Liver (tissue), 9 donors: ENCODE data around the gene GMDS. TPM values are rescaled to one million over a fixed set of nuclear protein-coding genes. Genes with fewer than 3 reads are reported as not detected.

Experiments used
- DNase-seq: peaks from one replicate; pipeline ENCODE4 v3.0.0-alpha.2; 2017; ENCODE audit warnings: low spot score
- H3K27ac ChIP-seq, 2 donors: one replicate each; pipeline ENCODE4 v1.7.0; 2013; ENCODE audit warnings: inconsistent platforms in 2 of 2, low read length in 2 of 2, control low read depth in 1 of 2, low read depth in 1 of 2, mild to moderate bottlenecking in 1 of 2
- H3K27me3 ChIP-seq, 4 donors: one replicate each; pipeline versions ENCODE4 v1.6.1 to v1.7.0; 2013; ENCODE audit warnings: low read length in 3 of 4, inconsistent platforms in 1 of 4, mild to moderate bottlenecking in 1 of 4, moderate library complexity in 1 of 4; ENCODE audit not compliant: control insufficient read depth in 4 of 4, insufficient read depth in 4 of 4
- H3K36me3 ChIP-seq, 4 donors: one replicate each; pipeline versions ENCODE4 v1.6.1 to v1.7.0; 2013; ENCODE audit warnings: low read length in 3 of 4, mild to moderate bottlenecking in 3 of 4, low read depth in 1 of 4, moderate library complexity in 1 of 4; ENCODE audit not compliant: control insufficient read depth in 4 of 4, insufficient read depth in 3 of 4
- H3K4me1 ChIP-seq, 4 donors: one replicate each; pipeline versions ENCODE4 v1.6.1 to v1.7.0; 2013; ENCODE audit warnings: low read length in 3 of 4, mild to moderate bottlenecking in 3 of 4, moderate library complexity in 1 of 4; ENCODE audit not compliant: control insufficient read depth in 4 of 4, insufficient read depth in 4 of 4
- H3K4me3 ChIP-seq, 3 donors: one replicate each; pipeline versions ENCODE4 v1.6.1 to v1.7.0; 2013; ENCODE audit warnings: low read length in 3 of 3, control low read depth in 1 of 3, low read depth in 1 of 3, mild to moderate bottlenecking in 1 of 3
- H3K9ac ChIP-seq, 2 donors: one replicate each; pipeline ENCODE4 v1.7.0; 2013; ENCODE audit warnings: low read length in 2 of 2, mild to moderate bottlenecking in 2 of 2, moderate library complexity in 2 of 2, control low read depth in 1 of 2, low read depth in 1 of 2
- H3K9me3 ChIP-seq, 4 donors: one replicate each; pipeline versions ENCODE4 v1.6.1 to v1.7.0; 2013; ENCODE audit warnings: low read length in 3 of 4; ENCODE audit not compliant: control insufficient read depth in 4 of 4
- ATF3 ChIP-seq: IDR thresholded peaks from 2 replicates; pipeline ENCODE4 v1.6.1; 2016; ENCODE audit warnings: antibody characterized with exemption
- FOXA2 ChIP-seq: IDR thresholded peaks from 2 replicates; pipeline ENCODE4 v1.6.1; 2016; ENCODE audit warnings: antibody characterized with exemption
- JUND ChIP-seq, 2 donors: IDR thresholded peaks; 2 replicates each; pipeline ENCODE4 v1.6.1; 2016; ENCODE audit warnings: antibody characterized with exemption in 2 of 2
- REST ChIP-seq: IDR thresholded peaks from 2 replicates; pipeline ENCODE4 v1.6.1; 2016; ENCODE audit warnings: antibody characterized with exemption, mild to moderate bottlenecking
- RXRA ChIP-seq, 2 donors: IDR thresholded peaks; 2 replicates each; pipeline ENCODE4 v1.6.1; 2017 to 2018; ENCODE audit warnings: antibody characterized with exemption in 2 of 2, mild to moderate bottlenecking in 1 of 2
- TAF1 ChIP-seq: conservative IDR thresholded peaks from 2 replicates; pipeline ENCODE4 v1.6.1; 2016; ENCODE audit warnings: antibody characterized with exemption, mild to moderate bottlenecking
- YY1 ChIP-seq: IDR thresholded peaks from 2 replicates; pipeline ENCODE4 v1.6.1; 2016; ENCODE audit warnings: antibody characterized with exemption, mild to moderate bottlenecking
- ZBTB33 ChIP-seq: IDR thresholded peaks from 2 replicates; pipeline ENCODE4 v1.6.1; 2016; ENCODE audit warnings: antibody characterized with exemption
- WGBS: extraction: QIAGEN DNeasy Blood & Tissue Kit; methylation state at CpG from one replicate; pipeline ENCODE4 v1.1.7; 2013; 5-methylcytosine and 5-hydroxymethylcytosine counted together
- polyA plus RNA-seq, 2 donors: library from polyadenylated mRNA; stranded (reverse) in 1 of 2; unstranded in 1 of 2; fragments of 200-250 nt in 1 of 2; fragments of >200 nt in 1 of 2; fragmentation: Nextera tagmentation in 1 of 2; extraction: Ambion mirVana in 1 of 2; gene quantifications; one replicate each; pipeline versions ENCODE4 v1.2.1 to v1.2.3, GENCODE V29; 2013 to 2015
- total RNA-seq, 2 donors: library from RNA; depleted of rRNA; stranded (reverse); fragments of >200 nt; gene quantifications; one replicate each; pipeline ENCODE4 v1.2.3, GENCODE V29; 2014
- donor health status: healthy.
- donor health status: healthy.
- donor health status: healthy.
- donor health status: healthy.
- donor health status: healthy.

Gene GMDS
- total and polyA plus RNA-seq, 4 donors, result 3.5 to 15.6 (median 13.0) TPM

- no peak for TF ChIP-seq FOXA2
Measured at GRCh38 chr6:1630212-1630770, 615.1 kb downstream of the GMDS start (continued).

- no peak for DNase-seq
Measured at GRCh38 chr6:1629316-1629715, 616.1 kb downstream of the GMDS start.

More at GRCh38 chr6:1629316-1629715, 616.1 kb downstream of the GMDS start:
- Histone ChIP-seq H3K36me3 (no peaks in the 10 kb centered on the region), H3K9ac (no peak overlapping the region), H3K27ac (no peak overlapping the region), H3K27me3 (peaks cover 0 to 6% (median 2%) of the 10 kb centered on the region in 4 donors), H3K9me3 (no peaks in the 10 kb centered on the region), H3K4me3 (no peak overlapping the region), H3K4me1 (peaks cover 0 to 11% (median 6%) of the 10 kb centered on the region in 4 donors)
- 93% methylated on average over 14 of the region's 14 CpGs for WGBS
- no peak for TF ChIP-seq JUND (IDR thresholded peaks at IDR 0.05)
- no peak for TF ChIP-seq TAF1
- no peak for TF ChIP-seq RXRA (IDR thresholded peaks at IDR 0.05)
- TF ChIP-seq FOXA2, result no peak
- no peak for TF ChIP-seq YY1
- TF ChIP-seq REST, result no peak
- no peak for TF ChIP-seq ATF3
- no peak for TF ChIP-seq ZBTB33
